ELF-1 (cell line): ENCODE data around the gene FAM50A.

ENCODE experiments used
- DNase-seq: peaks from one replicate; pipeline ENCODE4 v3.0.0-alpha.2; 2016; ENCODE audit warnings: low read depth, low spot score

Gene FAM50A

DNA sequence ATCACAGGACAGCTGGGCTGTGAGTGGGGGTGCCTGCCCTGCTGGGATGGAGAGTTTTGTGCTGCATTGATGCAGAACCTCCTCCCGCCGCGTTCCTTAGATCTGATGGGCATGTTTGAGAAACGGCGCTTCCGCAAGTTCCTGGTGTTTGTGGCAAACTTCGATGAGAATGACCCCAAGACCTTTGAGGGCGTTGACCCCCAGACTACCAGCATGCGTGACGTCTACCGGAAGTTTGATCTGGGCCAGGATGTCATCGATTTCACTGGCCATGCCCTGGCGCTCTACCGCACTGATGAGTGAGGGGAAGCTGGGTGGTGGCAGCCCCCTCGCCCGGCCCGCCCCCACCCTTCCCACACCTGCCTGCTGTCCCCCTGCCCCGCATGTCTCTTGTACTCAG is 4.1 kb upstream of the FAM50A start:
- no peak for DNase-seq

DNA sequence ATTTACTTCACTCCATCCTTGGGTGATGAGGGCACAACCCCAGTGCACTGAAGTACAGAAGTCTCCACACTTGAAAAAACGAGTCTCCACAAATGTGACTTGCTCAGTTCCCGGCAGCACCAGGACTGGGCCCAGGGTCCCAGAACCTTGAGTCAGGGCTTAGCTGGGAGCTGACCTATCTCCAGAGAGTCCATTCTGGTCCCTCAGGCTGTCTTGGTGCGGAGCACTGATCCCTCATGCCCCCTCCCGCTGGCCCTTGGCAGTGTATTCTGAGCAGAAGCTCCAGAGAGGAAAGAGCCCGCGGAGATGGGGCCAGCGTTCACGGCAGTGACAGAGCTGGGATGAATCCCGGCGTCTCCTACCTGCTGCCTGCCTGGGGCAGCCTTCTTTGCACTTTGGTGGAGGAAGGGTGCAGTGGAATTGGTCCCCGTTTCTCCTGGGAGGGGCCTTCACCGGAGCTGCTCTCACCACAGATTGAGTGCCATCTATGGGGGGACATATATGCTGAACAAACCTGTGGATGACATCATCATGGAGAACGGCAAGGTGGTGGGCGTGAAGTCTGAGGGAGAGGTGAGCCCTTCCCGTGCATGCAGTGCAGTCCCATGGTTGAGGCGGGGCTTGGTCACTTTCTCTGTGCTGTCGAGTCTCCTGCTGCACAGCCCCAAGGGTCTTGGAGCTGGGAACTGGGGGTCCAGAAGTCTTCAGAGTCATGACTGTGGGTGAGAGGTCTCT is 3.2 kb upstream of the FAM50A start:
- DNase-seq, result no peak

DNA sequence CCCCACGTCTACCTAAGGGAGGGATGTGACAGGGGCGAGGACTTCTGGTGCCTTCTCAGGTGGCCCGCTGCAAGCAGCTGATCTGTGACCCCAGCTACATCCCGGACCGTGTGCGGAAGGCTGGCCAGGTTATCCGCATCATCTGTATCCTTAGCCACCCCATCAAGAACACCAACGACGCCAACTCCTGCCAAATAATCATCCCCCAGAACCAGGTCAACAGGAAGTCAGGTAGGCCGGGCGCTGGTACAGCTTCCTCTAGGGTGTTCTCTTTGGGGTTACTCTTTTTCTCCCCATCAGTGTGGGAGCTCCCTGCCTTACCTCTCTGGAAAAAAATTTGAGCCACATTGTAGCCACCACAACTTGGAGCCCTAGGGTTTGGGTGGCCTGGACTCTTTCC is 2.4 kb upstream of the FAM50A start:
- DNase-seq, result no peak

DNA sequence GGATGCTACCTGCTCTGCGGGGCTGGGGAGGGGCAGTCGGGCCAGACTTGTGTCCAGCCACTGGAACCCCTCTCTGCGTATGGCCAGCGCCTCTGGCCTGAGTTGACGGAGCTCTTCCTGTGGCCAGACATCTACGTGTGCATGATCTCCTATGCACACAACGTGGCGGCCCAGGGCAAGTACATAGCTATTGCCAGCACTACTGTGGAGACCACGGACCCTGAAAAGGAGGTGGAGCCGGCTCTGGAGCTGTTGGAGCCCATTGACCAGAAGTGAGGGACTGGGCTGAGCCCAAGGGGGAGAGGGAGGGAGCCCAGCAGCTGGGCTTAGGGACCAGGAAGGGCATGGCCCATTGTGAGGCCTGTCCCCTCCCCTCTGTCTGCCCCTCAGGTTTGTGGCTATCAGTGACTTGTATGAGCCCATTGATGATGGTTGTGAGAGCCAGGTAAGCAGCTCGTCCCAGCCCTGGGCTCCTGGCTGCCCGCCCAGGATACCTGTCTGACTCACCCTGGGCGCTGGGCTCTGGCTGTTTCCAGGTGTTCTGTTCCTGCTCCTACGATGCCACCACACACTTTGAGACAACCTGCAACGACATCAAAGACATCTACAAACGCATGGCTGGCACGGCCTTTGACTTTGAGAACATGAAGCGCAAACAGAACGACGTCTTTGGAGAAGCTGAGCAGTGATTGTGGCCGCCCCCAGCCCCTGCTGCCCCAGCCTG is 1.8 kb upstream of the FAM50A start:
- DNase-seq, result no peak

DNA sequence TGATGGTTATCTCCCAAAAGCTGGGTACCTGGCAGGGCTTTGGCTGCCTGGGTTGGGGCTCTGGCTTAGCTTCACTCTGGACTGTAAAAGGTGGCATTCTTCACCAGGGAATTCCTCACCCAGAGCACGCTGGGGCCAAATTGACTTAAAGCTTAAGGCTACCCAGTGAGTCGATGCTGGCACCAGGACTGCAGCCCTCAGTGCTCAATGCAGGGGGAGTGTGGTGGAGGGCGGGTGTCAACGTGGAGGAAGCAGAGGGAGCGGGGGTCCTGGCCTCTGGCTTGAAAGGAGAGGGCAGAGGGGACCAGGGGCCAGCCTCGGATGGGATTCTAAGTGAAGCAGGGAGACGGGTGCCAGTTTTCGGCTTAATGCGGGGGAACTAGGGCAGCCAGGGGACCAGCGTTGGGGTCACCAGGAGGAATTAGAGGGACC is 446 bp upstream of the FAM50A start:
- DNase-seq, result peak; percentile 53

DNA sequence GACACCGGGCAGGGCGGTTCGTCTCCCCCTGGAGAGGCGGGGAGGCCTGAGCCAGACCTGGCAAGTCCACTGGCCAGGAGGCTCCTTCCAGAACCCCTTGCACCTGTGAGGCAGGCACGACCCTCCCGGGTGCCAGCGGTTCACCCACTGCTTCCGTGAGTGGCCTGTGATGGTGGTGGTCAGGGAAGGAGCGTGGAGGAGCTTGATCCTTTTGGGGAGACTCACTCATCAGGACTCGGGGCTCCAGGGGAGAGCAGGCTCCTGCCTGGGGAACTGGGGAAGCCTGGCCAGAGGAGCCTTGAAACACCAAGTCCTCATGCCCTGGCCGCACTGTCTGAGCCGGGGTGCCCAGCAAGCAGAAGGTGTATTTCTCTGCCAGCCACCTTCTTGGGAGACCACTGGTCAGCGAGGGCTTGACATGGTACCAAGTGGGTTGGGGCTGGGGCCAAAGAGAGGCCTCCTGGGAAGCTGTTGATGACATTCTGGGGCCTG is 860 bp downstream of the FAM50A start:
- no peak for DNase-seq

DNA sequence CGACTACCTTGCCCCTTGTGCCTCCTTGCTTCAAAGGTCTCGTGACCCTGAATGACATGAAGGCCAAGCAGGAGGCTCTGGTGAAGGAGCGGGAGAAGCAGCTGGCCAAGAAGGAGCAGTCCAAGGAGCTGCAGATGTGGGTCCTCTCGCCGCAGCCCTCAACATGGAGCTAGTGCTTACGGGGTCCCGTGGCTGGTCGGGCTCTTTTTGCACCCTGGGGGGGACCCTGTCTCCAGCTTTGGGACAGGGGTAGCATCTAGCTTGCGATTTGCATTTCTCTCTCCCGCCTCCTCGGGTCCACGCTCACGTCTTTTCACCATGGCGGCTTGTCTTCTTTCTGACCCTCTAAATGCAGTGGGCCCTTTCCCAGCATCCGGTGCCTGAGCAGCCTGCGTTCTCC is 1.8 kb downstream of the FAM50A start:
- DNase-seq, result no peak

DNA sequence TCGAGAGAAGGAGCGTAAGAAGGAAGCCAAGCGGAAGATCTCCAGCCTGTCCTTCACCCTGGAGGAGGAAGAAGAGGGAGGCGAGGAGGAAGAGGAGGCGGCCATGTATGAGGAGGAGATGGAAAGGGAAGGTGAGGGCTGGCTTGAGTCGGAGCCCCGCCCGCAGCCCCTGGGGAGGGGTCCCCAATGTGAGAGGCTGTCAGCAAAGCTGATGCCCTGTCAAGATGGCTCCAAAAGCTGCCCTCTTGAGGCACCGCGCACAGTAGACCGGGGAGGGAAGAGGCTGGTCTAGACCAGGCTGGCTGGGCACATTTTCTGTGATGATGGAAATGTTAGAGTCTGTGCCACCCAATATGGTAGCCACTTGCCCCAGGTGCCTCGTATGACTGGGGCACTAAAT is 2.5 kb downstream of the FAM50A start:
- DNase-seq, result no peak

DNA sequence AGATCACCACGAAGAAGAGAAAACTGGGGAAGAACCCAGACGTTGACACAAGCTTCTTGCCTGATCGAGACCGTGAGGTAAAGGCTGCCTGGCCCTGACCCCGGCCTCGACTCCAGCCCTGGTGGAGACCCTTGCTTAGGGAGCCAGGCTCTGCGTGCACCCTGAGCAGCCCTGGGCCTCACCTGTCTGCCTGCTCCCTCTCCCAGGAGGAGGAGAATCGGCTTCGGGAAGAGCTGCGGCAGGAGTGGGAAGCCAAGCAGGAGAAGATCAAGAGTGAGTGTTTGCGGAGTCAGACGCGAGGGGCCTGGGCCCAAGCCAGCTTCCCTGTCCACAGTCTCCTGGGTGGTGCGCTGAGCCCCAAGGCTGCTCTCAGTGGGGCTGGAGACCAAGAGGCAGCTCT is 4.5 kb downstream of the FAM50A start:
- no peak for DNase-seq

DNA sequence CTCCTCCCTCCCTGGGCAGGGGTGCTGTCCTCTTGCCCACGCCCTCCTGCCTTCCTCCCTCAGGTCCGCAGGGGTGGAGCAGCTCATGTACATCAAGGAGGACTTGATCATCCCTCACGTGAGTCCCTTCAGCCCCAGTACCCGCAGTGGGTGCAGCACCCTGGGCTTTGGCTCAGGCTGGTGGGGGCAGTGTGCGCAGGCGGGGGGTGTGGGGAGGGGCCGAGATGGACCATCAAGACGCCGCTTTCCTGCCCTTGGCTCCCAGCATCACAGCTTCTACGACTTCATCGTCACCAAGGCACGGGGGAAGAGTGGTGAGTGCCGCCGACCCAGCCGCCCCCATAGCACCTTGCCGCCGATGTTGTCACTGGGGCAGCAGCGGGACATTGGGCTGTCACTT is 5.7 kb downstream of the FAM50A start:
- DNase-seq, result no peak

DNA sequence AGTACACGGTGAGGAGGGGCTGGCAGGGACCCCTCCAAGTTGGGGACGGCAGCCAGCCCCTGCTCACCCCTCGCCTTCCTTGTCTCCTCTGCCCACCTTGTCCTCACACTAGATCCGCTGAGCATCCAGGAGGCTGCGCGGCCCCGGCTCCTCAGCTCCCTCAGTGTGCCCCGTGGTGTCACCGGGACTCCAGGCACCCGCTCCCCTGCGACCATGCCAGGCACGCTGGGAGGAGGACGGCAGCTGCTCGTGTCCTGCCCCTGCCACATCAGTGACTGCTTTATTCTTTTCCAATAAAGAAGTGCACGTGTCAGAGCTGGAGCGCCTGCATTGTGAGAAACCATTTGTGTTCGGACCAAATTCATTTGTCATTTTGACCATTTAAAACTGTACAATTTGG is 6.4 kb downstream of the FAM50A start:
- DNase-seq, result no peak

DNA sequence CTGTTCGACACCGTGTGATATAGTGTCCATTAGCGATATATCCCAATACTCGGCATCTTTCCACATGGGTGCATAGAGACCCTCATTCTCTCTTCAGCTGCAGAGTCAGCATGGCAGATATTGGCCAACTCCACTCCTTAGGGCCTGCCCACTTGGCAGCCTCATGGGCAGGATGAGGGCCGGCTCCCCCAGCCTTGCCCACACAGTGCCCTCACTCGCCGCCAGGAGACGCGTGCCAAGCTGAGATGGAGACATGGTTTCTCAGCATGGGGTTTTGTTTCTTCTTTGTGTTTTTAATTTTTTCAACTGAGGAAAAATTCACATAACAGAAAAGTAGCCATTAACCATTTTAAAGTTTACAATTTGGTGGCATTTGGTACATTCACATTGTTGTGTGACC is 8.9 kb downstream of the FAM50A start:
- no peak for DNase-seq

DNA sequence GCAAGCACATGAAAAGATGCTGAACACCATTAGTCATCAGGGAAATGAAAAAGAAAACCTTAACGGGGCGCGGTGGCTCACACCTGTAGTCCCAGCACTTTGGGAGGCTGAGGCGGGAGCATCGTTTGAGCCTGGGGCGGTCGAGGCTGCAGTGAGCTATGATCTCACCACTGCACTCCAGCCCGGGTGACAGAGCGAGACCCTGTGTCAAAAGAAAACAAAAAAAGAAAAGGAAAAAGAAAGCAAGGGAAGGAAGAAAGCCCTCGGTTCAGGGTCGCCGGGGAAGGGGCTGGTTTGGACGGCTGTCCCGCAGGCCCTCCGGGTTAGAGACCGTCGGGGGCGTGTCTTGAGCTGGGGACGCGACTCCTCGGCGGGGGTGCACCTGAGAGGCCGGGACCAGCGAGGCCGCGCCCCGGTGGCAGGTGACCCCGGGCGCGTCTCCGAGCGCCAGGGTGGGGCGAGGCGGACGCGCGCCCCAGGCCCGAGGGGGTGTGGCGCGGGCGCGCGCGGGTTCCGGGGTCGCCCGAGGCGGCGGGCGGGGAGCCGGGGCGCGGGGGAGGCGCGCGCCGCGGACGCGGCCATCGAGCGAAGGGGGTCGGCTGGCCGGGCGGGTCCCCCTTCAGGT is 13.7 kb downstream of the FAM50A start:
- peak; percentile 65 for DNase-seq

DNA sequence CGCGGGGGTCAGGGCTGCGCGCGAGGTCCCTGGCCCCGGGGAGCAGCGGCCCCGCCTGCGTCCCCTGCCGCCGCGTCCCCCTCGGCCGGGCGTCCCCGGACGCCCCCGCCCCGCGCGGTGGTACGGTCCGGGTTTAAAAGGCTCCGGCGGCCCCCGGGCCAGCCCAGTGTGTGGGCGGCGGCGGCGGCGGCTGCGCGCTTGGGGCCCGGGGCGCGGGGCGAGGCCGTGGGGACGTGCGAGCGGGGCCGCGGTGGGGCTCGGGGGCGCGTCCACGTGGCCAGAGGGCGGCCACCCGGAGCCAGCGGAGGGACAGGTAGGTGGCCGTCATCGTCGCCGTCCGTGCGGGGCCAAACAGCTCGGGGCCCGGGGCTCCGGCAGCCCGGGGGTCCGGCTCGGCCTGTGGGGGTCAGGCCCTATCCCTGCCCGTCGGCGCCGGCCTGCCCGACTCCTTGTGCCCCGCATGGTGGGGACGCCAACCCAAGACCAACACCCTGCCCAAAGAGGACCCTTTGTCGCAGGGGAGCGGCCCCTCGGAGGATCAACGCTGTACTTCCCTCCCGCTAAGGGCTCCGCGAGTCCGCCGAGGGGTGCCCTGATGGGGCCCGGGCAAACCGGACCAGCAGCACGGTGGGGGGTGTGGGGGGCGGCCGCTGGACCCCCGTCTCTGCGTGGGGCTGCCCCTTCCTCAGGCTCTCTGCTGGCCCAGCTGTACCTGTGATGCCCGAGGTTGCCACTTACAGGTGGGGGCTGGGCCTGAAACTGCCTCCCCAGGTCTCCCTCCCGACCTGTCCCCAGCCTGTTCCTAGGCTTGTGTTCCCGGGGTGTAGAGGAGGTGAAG is 14.4 kb downstream of the FAM50A start, which contains the start of gene PLXNA3:
TSS of gene PLXNA3 (plus strand) at position 166 of the 838 bp plus-strand sequence. CDS start 1,903 bp downstream, outside the sequence.
- DNase-seq, result no peak

DNA sequence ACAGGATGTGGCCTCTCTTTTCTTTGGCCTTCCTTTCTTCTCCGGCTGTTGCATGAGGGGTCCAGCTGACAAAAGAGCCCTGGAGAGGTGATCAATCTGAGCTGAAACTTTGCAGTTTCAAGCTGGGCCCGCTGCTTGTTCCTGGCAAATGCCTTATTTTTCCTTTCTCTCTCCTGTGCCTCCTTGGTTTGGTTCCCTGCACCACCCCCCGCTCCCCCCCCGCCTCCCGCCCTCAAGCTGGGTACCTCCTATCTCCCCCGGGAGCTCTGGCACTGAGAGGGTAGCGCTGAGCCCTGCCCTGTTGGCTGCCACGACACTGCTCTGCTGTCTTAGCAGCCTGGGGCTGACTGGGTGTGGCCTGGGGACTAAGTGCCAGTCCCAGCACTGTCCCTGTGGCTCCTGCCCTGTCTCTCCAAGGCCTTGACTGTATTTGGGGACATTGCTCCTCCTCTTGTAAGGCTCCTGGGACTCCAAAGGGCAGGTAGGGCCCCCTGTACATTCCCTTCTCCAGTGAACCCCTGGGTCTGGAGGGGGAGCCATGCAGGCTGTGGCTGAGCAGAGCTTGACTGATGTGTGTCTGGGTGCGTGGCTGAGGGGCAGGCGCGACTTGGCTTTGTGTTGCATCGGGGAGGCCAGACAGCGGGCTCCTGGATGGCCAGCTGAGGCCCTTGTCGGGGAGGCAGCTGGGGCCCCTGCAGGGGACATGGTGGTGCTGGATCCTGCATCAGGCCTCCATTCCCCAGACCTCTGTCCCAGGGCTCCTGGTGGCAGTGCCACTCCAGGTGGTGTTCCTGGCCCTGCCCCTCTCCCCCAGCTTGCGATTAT is 15.2 kb downstream of the FAM50A start:
- DNase-seq, result no peak

DNA sequence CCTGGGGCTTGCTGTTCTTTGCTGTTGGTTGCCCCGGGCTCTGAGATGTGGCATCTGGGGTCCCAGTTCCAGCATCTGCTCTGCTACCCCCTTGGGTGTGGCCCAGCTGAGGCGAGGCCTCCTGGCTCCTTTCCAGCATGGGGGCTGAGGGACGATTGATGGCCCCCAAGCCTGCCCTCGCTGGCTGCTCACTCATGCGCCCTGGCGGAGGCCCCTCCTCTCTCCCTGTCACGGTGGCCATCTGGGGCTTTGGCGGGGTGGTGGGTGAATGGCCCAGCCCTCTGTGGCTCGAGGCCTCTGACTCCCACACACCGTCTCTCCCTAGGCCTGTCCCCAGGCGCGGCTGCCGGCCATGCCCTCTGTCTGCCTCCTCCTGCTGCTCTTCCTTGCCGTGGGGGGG is 15.9 kb downstream of the FAM50A start:
- DNase-seq, result no peak

DNA sequence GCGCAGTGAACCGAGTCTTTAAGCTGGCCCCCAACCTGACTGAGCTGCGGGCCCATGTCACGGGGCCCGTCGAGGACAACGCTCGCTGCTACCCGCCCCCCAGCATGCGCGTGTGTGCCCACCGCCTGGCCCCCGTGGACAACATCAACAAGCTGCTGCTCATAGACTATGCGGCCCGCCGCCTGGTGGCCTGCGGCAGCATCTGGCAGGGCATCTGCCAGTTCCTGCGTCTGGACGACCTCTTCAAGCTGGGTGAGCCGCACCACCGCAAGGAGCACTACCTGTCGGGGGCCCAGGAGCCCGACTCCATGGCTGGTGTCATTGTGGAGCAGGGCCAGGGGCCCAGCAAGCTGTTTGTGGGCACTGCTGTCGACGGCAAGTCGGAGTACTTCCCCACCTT is 16.4 kb downstream of the FAM50A start:
- DNase-seq, result no peak

DNA sequence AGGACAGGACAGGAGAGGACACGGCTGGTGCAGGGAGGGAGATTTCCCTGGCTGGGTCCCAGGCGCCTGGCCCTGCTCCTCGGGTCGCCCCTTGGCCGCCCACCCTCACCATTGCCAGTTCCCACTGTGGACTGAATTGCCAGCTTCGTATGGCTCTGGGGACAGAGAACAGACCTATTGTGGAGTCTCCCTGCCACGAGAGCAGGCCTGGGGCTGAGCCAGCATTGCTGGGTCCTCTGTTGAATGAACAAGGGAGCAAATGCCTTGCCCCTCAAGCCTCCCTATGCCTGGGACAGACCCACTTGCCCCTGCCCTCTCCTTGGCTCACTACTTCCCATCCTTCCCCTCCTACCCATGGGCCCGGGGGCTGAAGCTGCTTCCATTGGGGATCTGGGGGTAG is 18.5 kb downstream of the FAM50A start:
- DNase-seq, result no peak

DNA sequence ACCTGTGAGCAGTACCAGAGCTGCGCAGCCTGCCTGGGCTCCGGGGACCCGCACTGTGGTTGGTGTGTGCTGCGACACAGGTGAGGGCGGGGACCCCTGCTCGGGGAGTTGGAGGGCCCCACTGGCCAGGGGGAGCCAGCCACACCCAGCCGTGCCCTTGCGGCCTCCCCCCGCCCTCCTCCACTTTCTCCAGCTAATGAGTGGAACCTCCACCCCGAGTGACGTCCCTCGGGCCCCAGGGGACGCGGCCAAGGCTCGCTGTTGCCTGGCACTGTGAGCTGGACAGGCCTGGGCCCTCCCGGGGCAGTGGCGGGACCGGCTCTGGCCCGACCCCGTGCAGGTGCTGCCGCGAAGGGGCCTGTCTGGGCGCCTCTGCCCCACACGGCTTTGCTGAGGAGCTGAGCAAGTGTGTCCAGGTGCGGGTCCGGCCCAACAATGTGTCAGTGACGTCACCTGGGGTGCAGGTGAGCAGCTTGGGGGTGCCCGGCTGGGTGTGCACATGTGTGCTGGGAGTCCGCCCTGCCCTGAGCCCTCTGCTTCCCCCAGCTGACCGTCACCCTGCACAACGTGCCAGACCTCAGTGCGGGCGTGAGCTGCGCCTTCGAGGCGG is 19.8 kb downstream of the FAM50A start:
- DNase-seq, result no peak

DNA sequence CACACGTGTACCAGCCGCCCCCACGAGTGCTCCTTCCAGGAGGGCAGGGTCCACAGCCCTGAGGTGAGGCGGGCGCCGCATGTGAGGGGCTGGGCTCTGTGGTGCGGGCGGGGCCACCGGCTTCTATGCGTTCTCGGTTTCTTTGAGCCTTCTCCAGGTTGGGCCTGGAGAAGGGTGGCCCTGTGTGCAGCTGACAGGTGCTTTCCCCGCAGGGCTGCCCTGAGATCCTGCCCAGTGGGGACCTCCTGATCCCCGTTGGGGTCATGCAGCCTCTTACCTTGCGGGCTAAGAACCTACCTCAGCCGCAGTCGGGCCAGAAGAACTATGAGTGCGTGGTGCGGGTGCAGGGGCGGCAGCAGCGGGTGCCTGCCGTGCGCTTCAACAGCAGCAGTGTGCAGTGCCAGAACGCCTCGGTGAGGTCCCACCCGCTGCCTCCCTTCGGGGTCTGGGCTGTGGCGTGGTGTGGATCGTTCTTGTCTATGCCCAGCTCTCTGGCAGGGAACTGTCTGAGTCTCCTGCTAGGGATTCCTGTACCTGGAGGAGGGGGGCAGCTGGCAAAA is 20.9 kb downstream of the FAM50A start:
- DNase-seq, result no peak
